SU-DHL-6 (cell line): ENCODE results near the gene TREM2.

ENCODE experiments used
- H2AFZ ChIP-seq: fragments of 200-600 bp; sonication (generic); 2 replicates; pipeline ENCODE4 v1.6.1; 2014; ENCODE audit warnings: low read depth, mild to moderate bottlenecking, moderate library complexity, mixed read lengths, antibody characterized with exemption, low read length; ENCODE audit not compliant: severe bottlenecking
- H3F3A ChIP-seq: fragments of 200-600 bp; shearing (Covaris generic); 2 replicates; pipeline ENCODE4 v1.6.0; 2016; ENCODE audit warnings: antibody characterized with exemption, mild to moderate bottlenecking; ENCODE audit not compliant: insufficient read depth
- H3K27ac ChIP-seq: fragments of 200-600 bp; sonication (generic); 2 replicates; pipeline ENCODE4 v1.5.1; 2016; ENCODE audit warnings: low read depth, mild to moderate bottlenecking, low read length, moderate library complexity, mixed read lengths
- H3K27me3 ChIP-seq: fragments of 200-600 bp; sonication (generic), shearing (Covaris generic); 2 replicates; pipeline ENCODE4 v1.6.0; 2014; ENCODE audit warnings: mild to moderate bottlenecking, low read length
- H3K36me3 ChIP-seq: fragments of 200-600 bp; sonication (generic); 2 replicates; pipeline ENCODE4 v1.6.1; 2014; ENCODE audit warnings: mild to moderate bottlenecking, low read length, mixed read lengths
- H3K4me2 ChIP-seq: fragments of 300-600, 200-600 bp; shearing (Covaris generic), sonication (generic); 2 replicates; pipeline ENCODE4 v1.6.0; 2014; ENCODE audit warnings: low read length, low read depth, mild to moderate bottlenecking; ENCODE audit not compliant: poor library complexity, severe bottlenecking
- H3K4me3 ChIP-seq: fragments of 200-600 bp; sonication (generic); 2 replicates; pipeline ENCODE4 v1.5.1; 2014; ENCODE audit warnings: antibody characterized with exemption, low read length, mild to moderate bottlenecking, mixed read lengths; ENCODE audit not compliant: insufficient read depth, poor library complexity, severe bottlenecking
- H3K79me2 ChIP-seq: fragments of 200-600 bp; sonication (generic); 2 replicates; pipeline ENCODE4 v1.6.1; 2014; ENCODE audit warnings: mild to moderate bottlenecking, low read length, moderate library complexity; ENCODE audit not compliant: insufficient read depth
- H3K9ac ChIP-seq: fragments of 200-600 bp; sonication (generic); 2 replicates; pipeline ENCODE4 v1.7.0; 2014; ENCODE audit warnings: mild to moderate bottlenecking, low read length
- H3K9me2 ChIP-seq: fragments of 200-600 bp; sonication (generic); replicated peaks from 2 replicates; pipeline ENCODE4 v1.6.1; 2014; ENCODE audit warnings: low read length; ENCODE audit not compliant: insufficient read depth
- H3K9me3 ChIP-seq: fragments of 200-600 bp; sonication (generic); 2 replicates; pipeline ENCODE4 v1.6.1; 2014; ENCODE audit warnings: low read length, mixed read lengths; ENCODE audit not compliant: insufficient read depth
- H4K20me1 ChIP-seq: fragments of 200-600 bp; sonication (generic); 2 replicates; pipeline ENCODE4 v1.6.1; 2014; ENCODE audit warnings: low read depth, mild to moderate bottlenecking, antibody characterized with exemption, low read length, moderate library complexity, mixed read lengths
- EZH2phosphoT487 ChIP-seq: fragments of 200-600 bp; sonication (generic), shearing (Covaris generic); conservative IDR thresholded peaks from 2 replicates; pipeline ENCODE4 v1.6.1; 2018; ENCODE audit warnings: mild to moderate bottlenecking, antibody characterized with exemption, low read length, moderate library complexity, mixed read lengths
- TF ChIP-seq, protein P1 (sequence below): fragments of 200-600 bp; sonication (generic); IDR thresholded peaks from one replicate; pipeline ENCODE4 v1.5.1; 2017; ENCODE audit warnings: antibody characterized with exemption, mild to moderate bottlenecking, low read length, moderate library complexity; ENCODE audit not compliant: insufficient read depth, poor library complexity, severe bottlenecking

The TREM2 gene

GRCh38 chr6:41177695-41178094 is 14.8 kb upstream of the TREM2 start:
- Histone ChIP-seq H3K9ac (no peak overlapping the region), H3K4me3 (no peak overlapping the region), H3K36me3 (no peaks in the 10 kb centered on the region), H3K79me2 (no peaks in the 10 kb centered on the region), H4K20me1 (no peaks in the 10 kb centered on the region), H2AFZ (no peak overlapping the region), H3K4me2 (no peak overlapping the region), H3K9me2 (no peaks in the 10 kb centered on the region), H3K27ac (no peak overlapping the region), H3K9me3 (no peaks in the 10 kb centered on the region), H3F3A (no peaks in the 10 kb centered on the region), H3K27me3 (no peaks in the 10 kb centered on the region)
- TF ChIP-seq EZH2phosphoT487: no peak
- TF ChIP-seq, protein P1, sequence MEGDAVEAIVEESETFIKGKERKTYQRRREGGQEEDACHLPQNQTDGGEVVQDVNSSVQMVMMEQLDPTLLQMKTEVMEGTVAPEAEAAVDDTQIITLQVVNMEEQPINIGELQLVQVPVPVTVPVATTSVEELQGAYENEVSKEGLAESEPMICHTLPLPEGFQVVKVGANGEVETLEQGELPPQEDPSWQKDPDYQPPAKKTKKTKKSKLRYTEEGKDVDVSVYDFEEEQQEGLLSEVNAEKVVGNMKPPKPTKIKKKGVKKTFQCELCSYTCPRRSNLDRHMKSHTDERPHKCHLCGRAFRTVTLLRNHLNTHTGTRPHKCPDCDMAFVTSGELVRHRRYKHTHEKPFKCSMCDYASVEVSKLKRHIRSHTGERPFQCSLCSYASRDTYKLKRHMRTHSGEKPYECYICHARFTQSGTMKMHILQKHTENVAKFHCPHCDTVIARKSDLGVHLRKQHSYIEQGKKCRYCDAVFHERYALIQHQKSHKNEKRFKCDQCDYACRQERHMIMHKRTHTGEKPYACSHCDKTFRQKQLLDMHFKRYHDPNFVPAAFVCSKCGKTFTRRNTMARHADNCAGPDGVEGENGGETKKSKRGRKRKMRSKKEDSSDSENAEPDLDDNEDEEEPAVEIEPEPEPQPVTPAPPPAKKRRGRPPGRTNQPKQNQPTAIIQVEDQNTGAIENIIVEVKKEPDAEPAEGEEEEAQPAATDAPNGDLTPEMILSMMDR: no peak

GRCh38 chr6:41177287-41177686 is 14.4 kb upstream of the TREM2 start:
- Histone ChIP-seq H3K79me2 (no peaks in the 10 kb centered on the region), H3K27me3 (no peaks in the 10 kb centered on the region), H3K9me2 (no peaks in the 10 kb centered on the region), H3K27ac (no peak overlapping the region), H3K9me3 (no peaks in the 10 kb centered on the region), H3K4me3 (no peak overlapping the region), H3K36me3 (no peaks in the 10 kb centered on the region), H2AFZ (no peak overlapping the region), H3K9ac (no peak overlapping the region), H3K4me2 (no peak overlapping the region), H4K20me1 (no peaks in the 10 kb centered on the region), H3F3A (no peaks in the 10 kb centered on the region)
- no peak for TF ChIP-seq EZH2phosphoT487
- TF ChIP-seq, protein P1: no peak

DNA sequence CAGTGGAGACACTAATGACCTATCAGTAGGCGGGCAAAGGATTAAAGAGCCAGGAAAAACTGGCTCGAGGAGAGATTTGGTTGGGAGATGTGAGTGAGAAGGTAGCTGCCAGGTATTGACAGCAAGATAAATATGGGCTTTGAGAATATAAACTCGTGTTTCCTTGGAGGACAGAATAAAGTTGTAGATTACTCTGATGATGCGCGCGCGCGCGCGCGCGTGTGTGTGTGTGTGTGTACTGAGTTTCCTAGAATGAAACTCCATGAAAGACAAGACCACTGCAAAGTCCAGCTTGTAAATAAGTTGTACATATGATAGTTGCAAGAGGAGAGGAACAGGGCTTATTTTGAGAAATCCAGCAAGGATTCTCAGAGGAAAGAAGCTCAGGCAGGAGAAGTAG is 13.3 kb upstream of the TREM2 start:
- H2AFZ ChIP-seq: no peak overlapping the region
- H3K4me2 ChIP-seq: no peak overlapping the region
- no peaks in the 10 kb centered on the region for H3K9me2 ChIP-seq
- no peaks in the 10 kb centered on the region for H3F3A ChIP-seq
- H3K27me3 ChIP-seq: no peaks in the 10 kb centered on the region
- no peak overlapping the region for H3K27ac ChIP-seq
- no peak overlapping the region for H3K4me3 ChIP-seq
- TF ChIP-seq, protein P1: no peak
- no peak for TF ChIP-seq EZH2phosphoT487
- H3K36me3 ChIP-seq: no peaks in the 10 kb centered on the region
- H3K9me3 ChIP-seq: no peaks in the 10 kb centered on the region
- H4K20me1 ChIP-seq: no peaks in the 10 kb centered on the region
- no peaks in the 10 kb centered on the region for H3K79me2 ChIP-seq
- H3K9ac ChIP-seq: no peak overlapping the region

GRCh38 chr6:41175084-41175483 is 12.2 kb upstream of the TREM2 start:
- no peak overlapping the region for H3K27ac ChIP-seq
- H3K9me3 ChIP-seq: no peaks in the 10 kb centered on the region
- no peaks in the 10 kb centered on the region for H3K79me2 ChIP-seq
- no peak for TF ChIP-seq EZH2phosphoT487
- TF ChIP-seq, protein P1: no peak
- H3F3A ChIP-seq: no peaks in the 10 kb centered on the region
- no peaks in the 10 kb centered on the region for H3K36me3 ChIP-seq
- H3K4me2 ChIP-seq: no peak overlapping the region
- no peaks in the 10 kb centered on the region for H4K20me1 ChIP-seq
- no peak overlapping the region for H2AFZ ChIP-seq
- no peaks in the 10 kb centered on the region for H3K27me3 ChIP-seq
- no peaks in the 10 kb centered on the region for H3K9me2 ChIP-seq
- H3K4me3 ChIP-seq: no peak overlapping the region
- no peak overlapping the region for H3K9ac ChIP-seq
